HEK293 (cell line): ENCODE data around the gene CAPZB.
A peak's percentile ranks its signal among the peaks of the same experiment; 100 is the strongest.

Experiments
- CTCF ChIA-PET: fragments of 350-600 bp; formaldehyde crosslinking; extraction: SDS; loops from one replicate; lab custom pipeline; 2021; ENCODE audit warnings: antibody characterized with exemption; lab: Yijun Ruan, JAX
- POLR2A ChIA-PET: fragments of 300-600 bp; formaldehyde crosslinking; extraction: SDS; loops from one replicate; lab custom pipeline; 2020; ENCODE audit warnings: antibody characterized with exemption, inconsistent platforms; lab: Yijun Ruan, JAX
- H3K27ac ChIP-seq: fragments of 200-500 bp; sonication (Bioruptor generic); 2 replicates; pipeline ENCODE4 v1.5.1; 2014; ENCODE audit warnings: low read depth, low read length, control low read depth, inconsistent platforms; ENCODE audit errors: extremely low read depth
- H3K36me3 ChIP-seq, 2 experiments: fragments of 200-500 bp in 1 of 2; sonication (Bioruptor generic) in 1 of 2; 1 replicate in 1 of 2; 2 replicates in 1 of 2; pipeline ENCODE4 v1.5.1; 2014 to 2017; ENCODE audit warnings: inconsistent platforms in 2 of 2, low read length in 2 of 2; ENCODE audit not compliant: control insufficient read depth in 2 of 2, insufficient read depth in 1 of 2
- H3K4me1 ChIP-seq: fragments of 200-500 bp; sonication (Bioruptor generic); 2 replicates; pipeline ENCODE4 v1.5.1; 2014; ENCODE audit warnings: mild to moderate bottlenecking, low read length, inconsistent platforms; ENCODE audit not compliant: control insufficient read depth, insufficient read depth
- H3K4me3 ChIP-seq: 2 replicates; pipeline ENCODE4 v1.5.1; 2011; ENCODE audit warnings: low read depth, mild to moderate bottlenecking, control low read depth, low read length, moderate library complexity
- H3K9me3 ChIP-seq: fragments of 200-500 bp; sonication (Bioruptor generic); 2 replicates; pipeline ENCODE4 v1.5.1; 2014; ENCODE audit warnings: low read depth, low read length, inconsistent platforms; ENCODE audit not compliant: control insufficient read depth, insufficient read depth
- GLIS2 ChIP-seq: fragments of 450-650 bp; formaldehyde crosslinking; IDR thresholded peaks from 2 replicates; pipeline ENCODE4 v1.5.1; 2016; ENCODE audit warnings: missing biosample characterization, missing genetic modification characterization
- KLF10 ChIP-seq: fragments of 450-650 bp; IDR thresholded peaks from 2 replicates; pipeline ENCODE4 v1.5.1; 2018; ENCODE audit warnings: missing biosample characterization, mild to moderate bottlenecking, missing genetic modification characterization
- MEIS1 ChIP-seq: sonication (generic); formaldehyde crosslinking; IDR thresholded peaks from 2 replicates; pipeline ENCODE4 v1.8.1; 2022; ENCODE audit warnings: missing genetic modification reagents, mild to moderate bottlenecking, borderline replicate concordance
- OSR2 ChIP-seq: fragments of 450-650 bp; formaldehyde crosslinking; IDR thresholded peaks from 2 replicates; pipeline ENCODE4 v1.5.1; 2016; ENCODE audit warnings: missing biosample characterization, missing genetic modification characterization
- TRIM28 ChIP-seq: IDR thresholded peaks from 2 replicates; pipeline ENCODE4 v1.6.1; 2011; ENCODE audit warnings: low read length, control low read depth, borderline replicate concordance
- WT1 ChIP-seq: fragments of 450-650 bp; formaldehyde crosslinking; IDR thresholded peaks from 2 replicates; pipeline ENCODE4 v1.5.1; 2016; ENCODE audit warnings: missing biosample characterization, missing genetic modification characterization
- ZBTB1 ChIP-seq: fragments of 450-650 bp; formaldehyde crosslinking; IDR thresholded peaks from 2 replicates; pipeline ENCODE4 v1.5.1; 2016; ENCODE audit warnings: missing biosample characterization, missing genetic modification characterization
- ZNF214 ChIP-seq: fragments of 450-650 bp; formaldehyde crosslinking; IDR thresholded peaks from 2 replicates; pipeline ENCODE4 v1.5.1; 2017; ENCODE audit warnings: missing biosample characterization, mild to moderate bottlenecking, missing genetic modification characterization, borderline replicate concordance
- ZNF24 ChIP-seq: fragments of 450-650 bp; formaldehyde crosslinking; IDR thresholded peaks from 2 replicates; pipeline ENCODE4 v1.5.1; 2016; ENCODE audit warnings: missing biosample characterization, missing genetic modification characterization
- ZNF366 ChIP-seq: fragments of 450-650 bp; formaldehyde crosslinking; conservative IDR thresholded peaks from 2 replicates; pipeline ENCODE4 v1.5.1; 2016; ENCODE audit warnings: missing biosample characterization, missing genetic modification characterization
- ZNF501 ChIP-seq: fragments of 450-650 bp; formaldehyde crosslinking; IDR thresholded peaks from 2 replicates; pipeline ENCODE4 v1.5.1; 2016; ENCODE audit warnings: missing biosample characterization, missing genetic modification characterization
- ZNF549 ChIP-seq: fragments of 450-650 bp; IDR thresholded peaks from 2 replicates; pipeline ENCODE4 v1.5.1; 2018; ENCODE audit warnings: missing biosample characterization, missing genetic modification characterization, mild to moderate bottlenecking, inconsistent platforms, moderate library complexity
- ZNF610 ChIP-seq: fragments of 450-650 bp; formaldehyde crosslinking; IDR thresholded peaks from 2 replicates; pipeline ENCODE4 v1.5.1; 2016; ENCODE audit warnings: missing biosample characterization, missing genetic modification characterization, borderline replicate concordance
- ZNF658 ChIP-seq: fragments of 450-650 bp; formaldehyde crosslinking; IDR thresholded peaks from 2 replicates; pipeline ENCODE4; 2016; ENCODE audit warnings: missing biosample characterization, missing genetic modification characterization
- ZNF768 ChIP-seq: fragments of 450-650 bp; formaldehyde crosslinking; IDR thresholded peaks from 2 replicates; pipeline ENCODE4 v1.5.1; 2018; ENCODE audit warnings: missing biosample characterization, mild to moderate bottlenecking, missing genetic modification characterization
- TF ChIP-seq, protein P1 (sequence below): fragments of 450-650 bp; formaldehyde crosslinking; IDR thresholded peaks from 2 replicates; pipeline ENCODE4 v1.5.1; 2016; ENCODE audit warnings: missing biosample characterization, missing genetic modification characterization, low read depth
- TF ChIP-seq, protein P2 (sequence below): fragments of 450-650 bp; formaldehyde crosslinking; IDR thresholded peaks from 2 replicates; pipeline ENCODE4 v1.5.1; 2016; ENCODE audit warnings: missing biosample characterization, missing genetic modification characterization
- TF ChIP-seq, protein P3 (sequence below): fragments of 450-650 bp; formaldehyde crosslinking; IDR thresholded peaks from 2 replicates; pipeline ENCODE4 v1.5.1; 2017; ENCODE audit warnings: missing biosample characterization, missing genetic modification characterization
- TF ChIP-seq, protein P4 (sequence below): fragments of 450-650 bp; formaldehyde crosslinking; IDR thresholded peaks from 2 replicates; pipeline ENCODE4 v1.5.0; 2017; ENCODE audit warnings: missing biosample characterization, missing genetic modification characterization, borderline replicate concordance

Gene CAPZB

DNA sequence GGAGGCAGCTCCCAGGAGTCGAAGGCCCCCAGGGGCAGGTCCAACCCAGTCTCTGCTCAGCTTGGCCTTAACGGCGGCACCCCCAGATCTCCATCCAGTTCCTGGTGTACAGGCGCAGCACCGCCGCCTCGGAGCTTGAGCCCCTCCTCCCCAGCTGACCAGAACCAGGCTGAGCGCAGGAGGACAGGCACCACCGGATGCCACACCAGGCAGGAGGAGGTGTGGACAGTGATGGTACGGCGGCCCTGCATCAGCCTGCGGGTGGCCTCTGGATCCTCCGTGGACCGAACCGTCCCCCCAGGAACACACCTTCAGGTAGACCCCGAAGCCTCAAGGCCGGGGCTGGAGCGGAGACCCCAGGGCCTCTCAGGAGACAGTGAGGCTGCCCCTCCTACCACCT is 156.9 kb downstream of the CAPZB start:
- Histone ChIP-seq H3K27ac (no peak overlapping the region), H3K36me3 (peaks cover 4 to 100% of the 10 kb centered on the region in 2 experiments; a peak in 2 of 3 replicates), H3K4me3 (no peak overlapping the region), H3K9me3 (no peaks in the 10 kb centered on the region), H3K4me1 (no peaks in the 10 kb centered on the region)
- ChIA-PET CTCF (no interaction called here), POLR2A (no interaction called here)
- no peak for TF ChIP-seq TRIM28
- no peak for TF ChIP-seq ZBTB1

DNA sequence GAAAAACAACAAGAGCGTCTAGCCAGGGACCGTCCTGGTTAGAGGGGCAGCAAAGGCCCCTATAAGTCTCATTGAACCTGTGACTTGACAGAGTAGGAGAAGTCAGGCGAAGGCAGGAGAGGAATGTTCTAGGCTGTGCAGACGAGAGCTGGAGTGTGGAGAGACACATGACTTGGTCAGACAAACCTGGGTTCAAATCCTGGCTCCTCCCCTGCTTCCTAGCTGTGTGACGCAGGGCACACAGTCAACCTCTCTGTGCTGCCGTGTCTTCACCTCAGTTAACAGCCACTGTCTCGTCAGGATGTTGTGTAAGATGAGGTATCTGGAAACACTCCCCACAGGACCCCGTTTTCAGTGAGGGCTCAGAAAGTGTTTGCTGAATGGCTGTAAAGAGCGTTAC is 157.6 kb downstream of the CAPZB start:
- TF ChIP-seq, protein P1, sequence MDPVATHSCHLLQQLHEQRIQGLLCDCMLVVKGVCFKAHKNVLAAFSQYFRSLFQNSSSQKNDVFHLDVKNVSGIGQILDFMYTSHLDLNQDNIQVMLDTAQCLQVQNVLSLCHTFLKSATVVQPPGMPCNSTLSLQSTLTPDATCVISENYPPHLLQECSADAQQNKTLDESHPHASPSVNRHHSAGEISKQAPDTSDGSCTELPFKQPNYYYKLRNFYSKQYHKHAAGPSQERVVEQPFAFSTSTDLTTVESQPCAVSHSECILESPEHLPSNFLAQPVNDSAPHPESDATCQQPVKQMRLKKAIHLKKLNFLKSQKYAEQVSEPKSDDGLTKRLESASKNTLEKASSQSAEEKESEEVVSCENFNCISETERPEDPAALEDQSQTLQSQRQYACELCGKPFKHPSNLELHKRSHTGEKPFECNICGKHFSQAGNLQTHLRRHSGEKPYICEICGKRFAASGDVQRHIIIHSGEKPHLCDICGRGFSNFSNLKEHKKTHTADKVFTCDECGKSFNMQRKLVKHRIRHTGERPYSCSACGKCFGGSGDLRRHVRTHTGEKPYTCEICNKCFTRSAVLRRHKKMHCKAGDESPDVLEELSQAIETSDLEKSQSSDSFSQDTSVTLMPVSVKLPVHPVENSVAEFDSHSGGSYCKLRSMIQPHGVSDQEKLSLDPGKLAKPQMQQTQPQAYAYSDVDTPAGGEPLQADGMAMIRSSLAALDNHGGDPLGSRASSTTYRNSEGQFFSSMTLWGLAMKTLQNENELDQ (tag by site-specific recombination), result no peak
- TF ChIP-seq ZNF658 (tag by site-specific recombination) (no peak), ZNF610 (tag by site-specific recombination) (no peak), ZNF768 (tag by site-specific recombination) (peak; percentile 77), ZNF549 (tag by site-specific recombination) (no peak), ZNF24 (tag by site-specific recombination) (no peak)
- TF ChIP-seq, protein P2, sequence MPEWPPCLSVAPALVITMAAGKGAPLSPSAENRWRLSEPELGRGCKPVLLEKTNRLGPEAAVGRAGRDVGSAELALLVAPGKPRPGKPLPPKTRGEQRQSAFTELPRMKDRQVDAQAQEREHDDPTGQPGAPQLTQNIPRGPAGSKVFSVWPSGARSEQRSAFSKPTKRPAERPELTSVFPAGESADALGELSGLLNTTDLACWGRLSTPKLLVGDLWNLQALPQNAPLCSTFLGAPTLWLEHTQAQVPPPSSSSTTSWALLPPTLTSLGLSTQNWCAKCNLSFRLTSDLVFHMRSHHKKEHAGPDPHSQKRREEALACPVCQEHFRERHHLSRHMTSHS (tag by site-specific recombination), result no peak
- Histone ChIP-seq H3K4me1 (no peaks in the 10 kb centered on the region), H3K36me3 (peaks cover 4 to 100% of the 10 kb centered on the region in 2 experiments; a peak in 2 of 3 replicates), H3K4me3 (no peak overlapping the region), H3K9me3 (no peaks in the 10 kb centered on the region), H3K27ac (no peak overlapping the region)
- CTCF ChIA-PET, result no interaction called here
- POLR2A ChIA-PET, result interaction anchor here (0.8 kb wide), 1 partner anchor 15 kb away, joined by 3 read pairs; no protein-coding TSS in a partner anchor

DNA sequence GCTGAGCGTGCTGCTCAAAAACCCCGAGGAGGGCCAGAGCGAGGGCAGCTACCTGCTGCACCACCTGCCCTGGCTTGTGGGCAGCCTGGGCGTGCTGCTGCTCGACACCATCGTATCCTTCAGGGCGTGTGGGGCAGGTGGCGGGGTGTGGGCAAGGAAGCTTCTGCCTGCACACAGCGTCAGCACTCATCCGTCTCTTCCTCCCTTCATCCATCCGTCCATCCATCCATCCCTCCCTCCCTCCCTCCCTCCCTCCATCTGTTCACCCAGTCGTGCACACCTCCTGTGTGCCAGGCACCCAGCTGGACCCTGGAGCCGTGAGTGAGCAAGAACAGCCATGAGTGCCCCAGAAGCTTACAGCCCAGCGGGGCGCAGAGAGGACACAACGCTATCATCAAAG is 158.0 kb downstream of the CAPZB start:
- TF ChIP-seq ZNF214 (tag by site-specific recombination) (no peak), ZNF366 (tag by site-specific recombination) (peak; percentile 78), WT1 (no peak), MEIS1 (CRISPR knock-in tag) (no peak)
- TF ChIP-seq, protein P3, sequence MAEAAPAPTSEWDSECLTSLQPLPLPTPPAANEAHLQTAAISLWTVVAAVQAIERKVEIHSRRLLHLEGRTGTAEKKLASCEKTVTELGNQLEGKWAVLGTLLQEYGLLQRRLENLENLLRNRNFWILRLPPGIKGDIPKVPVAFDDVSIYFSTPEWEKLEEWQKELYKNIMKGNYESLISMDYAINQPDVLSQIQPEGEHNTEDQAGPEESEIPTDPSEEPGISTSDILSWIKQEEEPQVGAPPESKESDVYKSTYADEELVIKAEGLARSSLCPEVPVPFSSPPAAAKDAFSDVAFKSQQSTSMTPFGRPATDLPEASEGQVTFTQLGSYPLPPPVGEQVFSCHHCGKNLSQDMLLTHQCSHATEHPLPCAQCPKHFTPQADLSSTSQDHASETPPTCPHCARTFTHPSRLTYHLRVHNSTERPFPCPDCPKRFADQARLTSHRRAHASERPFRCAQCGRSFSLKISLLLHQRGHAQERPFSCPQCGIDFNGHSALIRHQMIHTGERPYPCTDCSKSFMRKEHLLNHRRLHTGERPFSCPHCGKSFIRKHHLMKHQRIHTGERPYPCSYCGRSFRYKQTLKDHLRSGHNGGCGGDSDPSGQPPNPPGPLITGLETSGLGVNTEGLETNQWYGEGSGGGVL (tag by site-specific recombination), result no peak
- TF ChIP-seq, all 188 proteins: peak for 1
- Histone ChIP-seq H3K27ac (no peak overlapping the region), H3K4me3 (no peak overlapping the region), H3K9me3 (no peaks in the 10 kb centered on the region), H3K4me1 (no peaks in the 10 kb centered on the region), H3K36me3 (peaks cover 4 to 100% of the 10 kb centered on the region in 2 experiments; a peak in 2 of 3 replicates)
- ChIA-PET CTCF (no interaction called here), POLR2A (interaction anchor here (0.8 kb wide), 1 partner anchor 15 kb away, joined by 3 read pairs; no protein-coding TSS in a partner anchor)

DNA sequence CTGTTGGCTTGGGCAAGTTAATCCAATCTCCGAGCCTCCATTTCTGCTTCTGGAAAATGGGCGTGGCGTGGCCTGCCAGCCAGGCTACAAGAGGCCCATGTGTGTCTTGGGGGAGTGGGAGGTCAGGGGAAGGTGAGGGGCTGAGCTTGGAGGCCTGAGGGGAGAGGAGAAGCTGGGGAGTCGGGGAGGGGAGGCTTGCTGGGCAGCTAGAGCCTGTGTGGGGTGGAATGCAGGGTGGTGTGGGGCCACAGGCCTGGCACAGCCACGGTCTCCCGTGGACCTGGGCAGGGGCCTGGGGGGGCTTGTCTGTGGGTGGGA is 158.6 kb downstream of the CAPZB start:
- Histone ChIP-seq H3K9me3 (no peaks in the 10 kb centered on the region), H3K27ac (no peak overlapping the region), H3K36me3 (peaks cover 4 to 100% of the 10 kb centered on the region in 2 experiments; a peak in 2 of 3 replicates), H3K4me1 (no peaks in the 10 kb centered on the region), H3K4me3 (no peak overlapping the region)
- CTCF ChIA-PET, result no interaction called here
- POLR2A ChIA-PET, result no interaction called here
- TF ChIP-seq ZNF501 (tag by site-specific recombination) (no peak), ZNF549 (tag by site-specific recombination) (no peak), GLIS2 (tag by site-specific recombination) (no peak), KLF10 (tag by site-specific recombination) (no peak), OSR2 (no peak)
- TF ChIP-seq, protein P4, sequence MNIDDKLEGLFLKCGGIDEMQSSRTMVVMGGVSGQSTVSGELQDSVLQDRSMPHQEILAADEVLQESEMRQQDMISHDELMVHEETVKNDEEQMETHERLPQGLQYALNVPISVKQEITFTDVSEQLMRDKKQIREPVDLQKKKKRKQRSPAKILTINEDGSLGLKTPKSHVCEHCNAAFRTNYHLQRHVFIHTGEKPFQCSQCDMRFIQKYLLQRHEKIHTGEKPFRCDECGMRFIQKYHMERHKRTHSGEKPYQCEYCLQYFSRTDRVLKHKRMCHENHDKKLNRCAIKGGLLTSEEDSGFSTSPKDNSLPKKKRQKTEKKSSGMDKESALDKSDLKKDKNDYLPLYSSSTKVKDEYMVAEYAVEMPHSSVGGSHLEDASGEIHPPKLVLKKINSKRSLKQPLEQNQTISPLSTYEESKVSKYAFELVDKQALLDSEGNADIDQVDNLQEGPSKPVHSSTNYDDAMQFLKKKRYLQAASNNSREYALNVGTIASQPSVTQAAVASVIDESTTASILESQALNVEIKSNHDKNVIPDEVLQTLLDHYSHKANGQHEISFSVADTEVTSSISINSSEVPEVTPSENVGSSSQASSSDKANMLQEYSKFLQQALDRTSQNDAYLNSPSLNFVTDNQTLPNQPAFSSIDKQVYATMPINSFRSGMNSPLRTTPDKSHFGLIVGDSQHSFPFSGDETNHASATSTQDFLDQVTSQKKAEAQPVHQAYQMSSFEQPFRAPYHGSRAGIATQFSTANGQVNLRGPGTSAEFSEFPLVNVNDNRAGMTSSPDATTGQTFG (tag by site-specific recombination), result no peak
